ENCODE measurements around the gene VIP.

GRCh38 chr6:152794696-152795095 is 44.1 kb downstream of the VIP start:
- TF ChIP-seq CTCF (IDR thresholded peaks at IDR 0.05; ENCODE audit: low read length) (no peak), EZH2 (IDR thresholded peaks at IDR 0.05; ENCODE audit: borderline replicate concordance, low read length) (no peak)

All from OCI-LY1 (cell line).